HCT116 (cell line): ENCODE results near the gene SLX1A. TPM values are rescaled to one million over a fixed set of nuclear protein-coding genes. Genes with fewer than 3 reads are reported as not detected.

ENCODE experiments used
- ATAC-seq: fragments of 200-7000 bp; cut with Tn5 transposase; 2 replicates; pipeline ENCODE4 v1.9.1; 2020; ENCODE audit warnings: mild to moderate bottlenecking, moderate library complexity
- BruUV-seq: library from RNA; stranded (reverse); fragments of 400-500 nt; replicated peaks from 2 replicates; lab custom pipeline; 2021; lab: Mats Ljungman, UMichigan
- CTCF ChIA-PET: fragments of 300-600 bp; sonication (Branson Sonifier 250); formaldehyde crosslinking; loops from one replicate; lab custom pipeline; 2021; ENCODE audit warnings: antibody characterized with exemption; lab: Charles Lee
- POLR2A ChIA-PET: fragments of 300-600, 350-600 bp; sonication (Branson Sonifier 250); formaldehyde crosslinking; loops from one replicate; lab custom pipeline; 2021; ENCODE audit warnings: antibody characterized with exemption; lab: Charles Lee
- RAD21 ChIA-PET, 2 experiments: fragments of 300-600 bp; sonication (Branson Sonifier 250); formaldehyde crosslinking; loops; one replicate each; lab custom pipeline; 2023; ENCODE audit warnings: low total read pairs in 2 of 2; ENCODE audit not compliant: uncharacterized antibody in 2 of 2, unreplicated experiment in 2 of 2, low non-redundant PET in 1 of 2; lab: Charles Lee
- DNase-seq: peaks from one replicate; pipeline ENCODE4 v3.0.0-alpha.2; 2010; ENCODE audit warnings: low read depth, low spot score
- H2AFZ ChIP-seq: fragments of 200-600 bp; shearing (Covaris generic), sonication (generic); 2 replicates; pipeline ENCODE4 v1.6.1; 2017; ENCODE audit warnings: low read depth, mixed run types, mixed read lengths, antibody characterized with exemption, low read length; ENCODE audit not compliant: poor library complexity, severe bottlenecking
- H3K27ac ChIP-seq: 2 replicates; pipeline ENCODE4 v1.5.1; 2012; ENCODE audit warnings: low read depth, low read length
- H3K27me3 ChIP-seq: fragments of 200-600 bp; sonication (generic); 2 replicates; pipeline ENCODE4 v1.6.1; 2016; ENCODE audit warnings: mixed run types, low read length, mixed read lengths; ENCODE audit not compliant: insufficient read depth
- H3K36me3 ChIP-seq, 2 experiments: fragments of 200-500 bp in 1 of 2; fragments of 200-600 bp in 1 of 2; sonication (Bioruptor generic) in 1 of 2; sonication (generic) in 1 of 2; 2 replicates each; pipeline versions ENCODE4 v1.5.1 to v1.6.1; 2014 to 2016; ENCODE audit warnings: low read length in 2 of 2, inconsistent platforms in 1 of 2, mixed read lengths in 1 of 2, mixed run types in 1 of 2; ENCODE audit not compliant: insufficient read depth in 2 of 2, control insufficient read depth in 1 of 2
- H3K4me1 ChIP-seq, 2 experiments: fragments of 200-600 bp in 1 of 2; sonication (generic) in 1 of 2; 2 replicates each; pipeline versions ENCODE4 v1.5.1 to v1.6.1; 2012 to 2017; ENCODE audit warnings: low read length in 2 of 2, inconsistent platforms in 1 of 2, mild to moderate bottlenecking in 1 of 2, mixed read lengths in 1 of 2, mixed run types in 1 of 2, moderate library complexity in 1 of 2; ENCODE audit not compliant: insufficient read depth in 2 of 2, control insufficient read depth in 1 of 2
- H3K4me2 ChIP-seq: fragments of 200-600 bp; sonication (generic); 2 replicates; pipeline ENCODE4 v1.6.1; 2017; ENCODE audit warnings: mixed run types, low read length, mixed read lengths
- H3K4me3 ChIP-seq, 2 experiments: fragments of 200-600 bp in 1 of 2; sonication (generic) in 1 of 2; replicated peaks in 1 of 2; 2 replicates each; pipeline ENCODE4 v1.5.1; 2011 to 2016; ENCODE audit warnings: low read length in 2 of 2, control low read depth in 1 of 2, low read depth in 1 of 2, mild to moderate bottlenecking in 1 of 2, mixed read lengths in 1 of 2, mixed run types in 1 of 2
- H3K79me2 ChIP-seq: fragments of 200-600 bp; sonication (generic); 2 replicates; pipeline ENCODE4 v1.6.1; 2017; ENCODE audit warnings: mild to moderate bottlenecking, mixed run types, low read length, moderate library complexity, mixed read lengths; ENCODE audit not compliant: insufficient read depth
- H3K9ac ChIP-seq: fragments of 200-600 bp; sonication (generic); 2 replicates; pipeline ENCODE4 v1.6.1; 2016; ENCODE audit warnings: low read length, mixed read lengths
- H3K9me2 ChIP-seq: fragments of 200-600 bp; sonication (generic), shearing (Covaris generic); 2 replicates; pipeline ENCODE4 v1.6.1; 2017; ENCODE audit warnings: mixed run types, mild to moderate bottlenecking, moderate library complexity; ENCODE audit not compliant: insufficient read depth
- H3K9me3 ChIP-seq, 2 experiments: fragments of 200-500 bp in 1 of 2; fragments of 200-600 bp in 1 of 2; sonication (Bioruptor generic) in 1 of 2; sonication (generic) in 1 of 2; 2 replicates each; pipeline ENCODE4 v1.6.1; 2014 to 2017; ENCODE audit warnings: low read length in 2 of 2, mixed read lengths in 2 of 2, inconsistent platforms in 1 of 2, low read depth in 1 of 2, mild to moderate bottlenecking in 1 of 2, mixed run types in 1 of 2, moderate library complexity in 1 of 2; ENCODE audit not compliant: control insufficient read depth in 1 of 2, insufficient read depth in 1 of 2
- H4K20me1 ChIP-seq: fragments of 200-600 bp; sonication (generic), shearing (Covaris generic); 2 replicates; pipeline ENCODE4 v1.6.1; 2017; ENCODE audit warnings: mixed run types, mild to moderate bottlenecking, moderate library complexity; ENCODE audit not compliant: insufficient read depth
- CEBPB ChIP-seq: IDR thresholded peaks from 2 replicates; pipeline ENCODE4 v1.6.1; 2012; ENCODE audit warnings: low read depth
- EGR1 ChIP-seq: IDR thresholded peaks from 2 replicates; pipeline ENCODE4 v1.6.1; 2012; ENCODE audit warnings: low read depth
- ELF1 ChIP-seq: IDR thresholded peaks from 2 replicates; pipeline ENCODE4 v1.6.1; 2012; ENCODE audit warnings: low read depth, borderline replicate concordance
- FOSL1 ChIP-seq: IDR thresholded peaks from 2 replicates; pipeline ENCODE4 v1.6.1; 2012; ENCODE audit warnings: low read depth
- RAD21 ChIP-seq: IDR thresholded peaks from 2 replicates; pipeline ENCODE4 v1.6.1; 2012; ENCODE audit warnings: low read depth, mild to moderate bottlenecking
- REST ChIP-seq: IDR thresholded peaks from 2 replicates; pipeline ENCODE4 v1.6.1; 2012; ENCODE audit warnings: low read depth
- SP1 ChIP-seq: IDR thresholded peaks from 2 replicates; pipeline ENCODE4 v1.6.1; 2012; ENCODE audit warnings: low read depth
- ZFX ChIP-seq: fragments of 450-650 bp; IDR thresholded peaks from 2 replicates; pipeline ENCODE4 v1.6.1; 2017
- ZNF274 ChIP-seq: fragments of 200-500 bp; sonication (Bioruptor generic); IDR thresholded peaks from 2 replicates; pipeline ENCODE4 v1.6.1; 2014; ENCODE audit warnings: mild to moderate bottlenecking, low read depth, low read length, inconsistent platforms
- intact Hi-C: fragments of 100-400 bp; cut with micrococcal nuclease; formaldehyde crosslinking; loops from 2 replicates; pipeline ENCODE4 v1.10.0; 2022
- total RNA-seq: library from RNA; stranded (reverse); gene quantifications from one replicate; pipeline ENCODE4 v1.2.1, GENCODE V29; 2021; ENCODE audit not compliant: unreplicated experiment
- TF ChIP-seq, protein P1 (sequence below), 3 experiments: fragments of 200-600 bp in 1 of 3; sonication (generic) in 1 of 3; IDR thresholded peaks in 2 of 3; conservative IDR thresholded peaks in 1 of 3; 2 replicates each; pipeline ENCODE4 v1.5.1; 2012 to 2017; ENCODE audit warnings: low read depth in 2 of 3, low read length in 2 of 3, antibody characterized with exemption in 1 of 3, borderline replicate concordance in 1 of 3, control low read depth in 1 of 3, mild to moderate bottlenecking in 1 of 3, mixed read lengths in 1 of 3, mixed run types in 1 of 3, moderate library complexity in 1 of 3; ENCODE audit not compliant: insufficient read depth in 1 of 3
- TF ChIP-seq, protein P2 (sequence below): IDR thresholded peaks from 2 replicates; pipeline ENCODE4 v1.6.1; 2011; ENCODE audit warnings: mild to moderate bottlenecking, low read length, moderate library complexity; ENCODE audit not compliant: insufficient replicate concordance; ENCODE audit errors: extremely low read depth

Gene SLX1A
- total RNA-seq, 1 experiment from 2014 or later = 48.3 TPM

GRCh38 chr16:30145657-30146056, 48.0 kb upstream of the SLX1A start:
- Histone ChIP-seq H3K9me3 (peaks cover 0 to 4% of the 10 kb centered on the region in 2 experiments; a peak in 2 of 4 replicates), H2AFZ (no peak overlapping the region), H3K4me2 (no peak overlapping the region), H3K27me3 (no peaks in the 10 kb centered on the region), H3K79me2 (no peaks in the 10 kb centered on the region), H4K20me1 (no peaks in the 10 kb centered on the region), H3K27ac (no peak overlapping the region), H3K9me2 (no peaks in the 10 kb centered on the region), H3K4me3 (no peak overlapping the region), H3K4me1 (no peaks in the 10 kb centered on the region), H3K36me3 (no peaks in the 10 kb centered on the region), H3K9ac (no peak overlapping the region)
- CTCF ChIA-PET = no interaction called here
- RAD21 ChIA-PET = no interaction called here
- POLR2A ChIA-PET = no interaction called here
- no TSS peak for BruUV-seq
- DNase-seq = no peak
- intact Hi-C loops = no loop called here
- no peak for ATAC-seq
- no peak for TF ChIP-seq RAD21
- no peak for TF ChIP-seq ELF1
- TF ChIP-seq ZNF274 = no peak
- no peak for TF ChIP-seq FOSL1

DNA sequence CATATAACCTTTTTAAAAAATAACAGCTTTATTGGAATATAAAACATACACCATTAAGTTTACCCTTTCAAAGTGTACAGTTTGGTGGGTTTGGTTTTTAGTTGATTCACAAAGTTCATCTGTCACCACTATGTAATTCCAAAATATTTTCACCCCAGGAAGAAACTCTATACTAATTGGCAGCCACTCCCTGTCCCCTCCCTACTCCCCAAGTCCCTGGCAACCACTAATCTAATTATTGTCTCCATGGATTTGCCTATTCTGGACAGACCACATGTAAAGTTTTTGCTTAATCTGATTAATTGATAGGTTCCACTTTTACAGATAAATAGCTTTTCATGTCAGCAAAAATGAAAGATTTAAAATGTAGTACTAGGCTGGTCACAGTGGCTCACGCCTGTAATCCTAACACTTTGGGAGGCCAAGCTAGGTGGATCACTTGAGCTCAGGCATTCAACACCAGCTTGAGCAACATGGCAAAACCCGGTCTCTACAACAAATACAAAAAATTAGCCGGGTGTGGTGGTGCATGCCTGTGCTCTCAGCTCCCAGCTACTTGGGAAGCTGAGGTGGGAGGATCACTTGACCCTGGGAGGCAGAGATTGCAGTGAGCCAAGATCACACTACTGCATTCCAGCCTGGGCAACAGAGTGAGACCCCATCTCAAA, 45.7 kb upstream of the SLX1A start:
- Histone ChIP-seq H4K20me1 (no peaks in the 10 kb centered on the region), H3K27me3 (no peaks in the 10 kb centered on the region), H3K9me2 (no peaks in the 10 kb centered on the region), H3K4me2 (no peak overlapping the region), H3K4me3 (no peak overlapping the region), H2AFZ (no peak overlapping the region), H3K9me3 (peaks cover 0 to 4% of the 10 kb centered on the region in 2 experiments; a peak in 2 of 4 replicates), H3K9ac (no peak overlapping the region), H3K79me2 (no peaks in the 10 kb centered on the region), H3K36me3 (no peaks in the 10 kb centered on the region), H3K27ac (no peak overlapping the region), H3K4me1 (no peaks in the 10 kb centered on the region)
- intact Hi-C loops = no loop called here
- ChIA-PET RAD21 (no interaction called here), POLR2A (no interaction called here), CTCF (no interaction called here)
- no TSS peak for BruUV-seq
- ATAC-seq = no peak
- no peak for DNase-seq
- TF ChIP-seq CEBPB (no peak), EGR1 (no peak), FOSL1 (no peak), ZNF274 (no peak), SP1 (no peak), ZFX (no peak), REST (no peak), RAD21 (no peak)
- TF ChIP-seq, protein P1, sequence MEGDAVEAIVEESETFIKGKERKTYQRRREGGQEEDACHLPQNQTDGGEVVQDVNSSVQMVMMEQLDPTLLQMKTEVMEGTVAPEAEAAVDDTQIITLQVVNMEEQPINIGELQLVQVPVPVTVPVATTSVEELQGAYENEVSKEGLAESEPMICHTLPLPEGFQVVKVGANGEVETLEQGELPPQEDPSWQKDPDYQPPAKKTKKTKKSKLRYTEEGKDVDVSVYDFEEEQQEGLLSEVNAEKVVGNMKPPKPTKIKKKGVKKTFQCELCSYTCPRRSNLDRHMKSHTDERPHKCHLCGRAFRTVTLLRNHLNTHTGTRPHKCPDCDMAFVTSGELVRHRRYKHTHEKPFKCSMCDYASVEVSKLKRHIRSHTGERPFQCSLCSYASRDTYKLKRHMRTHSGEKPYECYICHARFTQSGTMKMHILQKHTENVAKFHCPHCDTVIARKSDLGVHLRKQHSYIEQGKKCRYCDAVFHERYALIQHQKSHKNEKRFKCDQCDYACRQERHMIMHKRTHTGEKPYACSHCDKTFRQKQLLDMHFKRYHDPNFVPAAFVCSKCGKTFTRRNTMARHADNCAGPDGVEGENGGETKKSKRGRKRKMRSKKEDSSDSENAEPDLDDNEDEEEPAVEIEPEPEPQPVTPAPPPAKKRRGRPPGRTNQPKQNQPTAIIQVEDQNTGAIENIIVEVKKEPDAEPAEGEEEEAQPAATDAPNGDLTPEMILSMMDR (IDR thresholded peaks at IDR 0.05 in 2 of 3, conservative IDR thresholded peaks at IDR 0.05 in 1 of 3; ENCODE audit: borderline replicate concordance in 1 of 3, insufficient read depth in 1 of 3, low read depth in 2 of 3, low read length in 2 of 3) = no peak
- TF ChIP-seq, protein P2, sequence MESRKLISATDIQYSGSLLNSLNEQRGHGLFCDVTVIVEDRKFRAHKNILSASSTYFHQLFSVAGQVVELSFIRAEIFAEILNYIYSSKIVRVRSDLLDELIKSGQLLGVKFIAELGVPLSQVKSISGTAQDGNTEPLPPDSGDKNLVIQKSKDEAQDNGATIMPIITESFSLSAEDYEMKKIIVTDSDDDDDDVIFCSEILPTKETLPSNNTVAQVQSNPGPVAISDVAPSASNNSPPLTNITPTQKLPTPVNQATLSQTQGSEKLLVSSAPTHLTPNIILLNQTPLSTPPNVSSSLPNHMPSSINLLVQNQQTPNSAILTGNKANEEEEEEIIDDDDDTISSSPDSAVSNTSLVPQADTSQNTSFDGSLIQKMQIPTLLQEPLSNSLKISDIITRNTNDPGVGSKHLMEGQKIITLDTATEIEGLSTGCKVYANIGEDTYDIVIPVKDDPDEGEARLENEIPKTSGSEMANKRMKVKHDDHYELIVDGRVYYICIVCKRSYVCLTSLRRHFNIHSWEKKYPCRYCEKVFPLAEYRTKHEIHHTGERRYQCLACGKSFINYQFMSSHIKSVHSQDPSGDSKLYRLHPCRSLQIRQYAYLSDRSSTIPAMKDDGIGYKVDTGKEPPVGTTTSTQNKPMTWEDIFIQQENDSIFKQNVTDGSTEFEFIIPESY = no peak
